Measurements from ENCODE around the gene FANCI. TPM values are rescaled to one million over a fixed set of nuclear protein-coding genes. Genes with fewer than 3 reads are reported as not detected.

Gene FANCI
- total RNA-seq, 1 donor from 2014 or later: 66.8 TPM

- H3K4me3 Mint-ChIP-seq: no peak overlapping the region
Observed at GRCh38 chr15:89316504-89316903, 72.7 kb downstream of the FANCI start.

GRCh38 chr15:89317186-89317720 lies 73.5 kb downstream of the FANCI start:
- Mint-ChIP-seq H3K9me3 (no peaks in the 10 kb centered on the region), H3K36me3 (peaks cover 23% of the 10 kb centered on the region), H3K4me3 (no peak overlapping the region), H3K27ac (no peak overlapping the region), H3K27me3 (no peaks in the 10 kb centered on the region), H3K4me1 (ENCODE audit: unreplicated experiment) (no peaks in the 10 kb centered on the region)
- no peak for DNase-seq (ENCODE audit: extremely low spot score, unreplicated experiment)
- TF ChIP-seq CTCF (conservative IDR thresholded peaks at IDR 0.05): no peak

More at GRCh38 chr15:89316504-89316903, 72.7 kb downstream of the FANCI start:
- H3K27me3 Mint-ChIP-seq: no peaks in the 10 kb centered on the region
- DNase-seq (ENCODE audit: extremely low spot score, unreplicated experiment): no peak
- H3K4me1 Mint-ChIP-seq (ENCODE audit: unreplicated experiment): no peaks in the 10 kb centered on the region
- no peak for TF ChIP-seq CTCF (conservative IDR thresholded peaks at IDR 0.05)
- H3K27ac Mint-ChIP-seq: no peak overlapping the region
- no peaks in the 10 kb centered on the region for H3K9me3 Mint-ChIP-seq
- H3K36me3 Mint-ChIP-seq: peaks cover 23% of the 10 kb centered on the region

- Mint-ChIP-seq H3K4me1 (ENCODE audit: unreplicated experiment) (no peaks in the 10 kb centered on the region), H3K9me3 (no peaks in the 10 kb centered on the region), H3K27ac (no peak overlapping the region), H3K27me3 (no peaks in the 10 kb centered on the region), H3K4me3 (no peak overlapping the region), H3K36me3 (peaks cover 21% of the 10 kb centered on the region)
- no peak for TF ChIP-seq CTCF (conservative IDR thresholded peaks at IDR 0.05)
- no peak for DNase-seq (ENCODE audit: extremely low spot score, unreplicated experiment)
Observed at GRCh38 chr15:89319678-89320077, 75.9 kb downstream of the FANCI start.

- Mint-ChIP-seq H3K36me3 (peaks cover 24% of the 10 kb centered on the region), H3K4me3 (no peak overlapping the region), H3K4me1 (ENCODE audit: unreplicated experiment) (no peaks in the 10 kb centered on the region), H3K27ac (no peak overlapping the region), H3K27me3 (no peaks in the 10 kb centered on the region), H3K9me3 (no peaks in the 10 kb centered on the region)
- DNase-seq (ENCODE audit: extremely low spot score, unreplicated experiment): no peak
- no peak for TF ChIP-seq CTCF (conservative IDR thresholded peaks at IDR 0.05)
Observed at GRCh38 chr15:89320200-89320599, 76.4 kb downstream of the FANCI start.

GRCh38 chr15:89321521-89322410 lies 78.0 kb downstream of the FANCI start:
- DNase-seq (ENCODE audit: extremely low spot score, unreplicated experiment): no peak
- no peak overlapping the region for H3K4me3 Mint-ChIP-seq
- H3K4me1 Mint-ChIP-seq (ENCODE audit: unreplicated experiment): no peaks in the 10 kb centered on the region
- peaks cover 19% of the 10 kb centered on the region for H3K36me3 Mint-ChIP-seq
- TF ChIP-seq CTCF (conservative IDR thresholded peaks at IDR 0.05): peak; percentile 21
- no peaks in the 10 kb centered on the region for H3K9me3 Mint-ChIP-seq
- H3K27ac Mint-ChIP-seq: no peak overlapping the region
- H3K27me3 Mint-ChIP-seq: no peaks in the 10 kb centered on the region
